ENCODE measurements around the gene KCNN1. TPM values are rescaled to one million over a fixed set of nuclear protein-coding genes. Genes with fewer than 3 reads are reported as not detected.

The KCNN1 gene
- total and polyA plus RNA-seq, 3 donors from 2014 or later = 4.4 to 15.9 (median 10.3) TPM

DNA sequence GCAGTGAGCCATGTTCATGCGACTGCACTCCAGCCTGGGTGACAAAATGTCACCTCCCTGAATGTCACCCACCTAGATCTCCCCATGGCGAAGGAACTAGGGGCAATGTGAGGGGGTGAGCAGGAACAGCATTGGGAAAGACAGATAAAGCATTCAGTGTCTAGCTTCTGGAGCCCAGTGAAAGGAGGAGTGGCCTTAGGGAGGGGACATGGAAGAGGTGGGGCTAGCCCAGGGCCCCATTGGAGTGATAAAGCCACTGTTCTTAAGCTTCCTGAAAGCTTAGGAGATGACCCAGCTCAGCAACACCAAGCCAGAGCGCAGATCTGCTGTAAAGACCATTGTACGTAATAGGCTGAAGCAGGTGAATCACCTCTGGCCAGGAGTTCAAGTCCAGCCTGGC lies 13.0 kb upstream of the KCNN1 start:
- WGBS, 2 donors = 73 to 100% methylated on average over 3 to 4 of the region's 4 CpGs
- no peak overlapping the region for H3K27ac ChIP-seq
- H3K27me3 ChIP-seq = no peaks in the 10 kb centered on the region
- H3K4me3 ChIP-seq = no peak overlapping the region
- H3K4me1 ChIP-seq = peaks cover 38% of the 10 kb centered on the region
- no peak for DNase-seq
- no peaks in the 10 kb centered on the region for H3K36me3 ChIP-seq (ENCODE audit: low read depth, missing control alignments)
- TF ChIP-seq POLR2A (IDR thresholded peaks at IDR 0.05) (no peak), CTCF (IDR thresholded peaks at IDR 0.05) (no peak)
- intact Hi-C loops (cut with DNase I; ENCODE audit: low total_unique reads) = no loop called here
- no peaks in the 10 kb centered on the region for H3K9me3 ChIP-seq

DNA sequence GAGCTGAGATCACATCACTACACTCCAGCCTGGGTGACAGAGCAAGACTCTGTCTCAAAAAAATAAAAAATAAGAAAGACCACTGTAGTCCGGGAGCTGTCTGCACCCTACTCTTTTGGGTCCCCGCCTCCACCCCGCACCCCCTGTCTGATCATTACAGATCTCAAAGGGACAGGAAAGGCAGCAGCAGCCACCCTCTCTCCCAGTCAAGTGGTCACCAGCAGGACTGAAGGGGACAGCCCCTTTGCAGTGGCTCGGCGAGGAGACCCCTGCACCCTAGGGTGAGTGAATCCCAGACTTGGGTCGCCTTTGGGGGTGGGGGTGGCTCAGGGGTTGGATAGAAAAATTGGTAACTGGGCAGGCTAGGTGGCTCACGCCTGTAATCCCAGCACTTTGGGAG lies 12.5 kb upstream of the KCNN1 start:
- TF ChIP-seq CTCF (IDR thresholded peaks at IDR 0.05) (no peak), POLR2A (IDR thresholded peaks at IDR 0.05) (no peak)
- H3K36me3 ChIP-seq (ENCODE audit: low read depth, missing control alignments) = no peaks in the 10 kb centered on the region
- intact Hi-C loops (cut with DNase I; ENCODE audit: low total_unique reads) = no loop called here
- H3K4me3 ChIP-seq = no peak overlapping the region
- H3K9me3 ChIP-seq = no peaks in the 10 kb centered on the region
- peaks cover 34% of the 10 kb centered on the region for H3K4me1 ChIP-seq
- no peak overlapping the region for H3K27ac ChIP-seq
- H3K27me3 ChIP-seq = no peaks in the 10 kb centered on the region
- WGBS, 2 donors = 85 to 95% methylated on average over 7 of the region's 7 CpGs
- DNase-seq = no peak

DNA sequence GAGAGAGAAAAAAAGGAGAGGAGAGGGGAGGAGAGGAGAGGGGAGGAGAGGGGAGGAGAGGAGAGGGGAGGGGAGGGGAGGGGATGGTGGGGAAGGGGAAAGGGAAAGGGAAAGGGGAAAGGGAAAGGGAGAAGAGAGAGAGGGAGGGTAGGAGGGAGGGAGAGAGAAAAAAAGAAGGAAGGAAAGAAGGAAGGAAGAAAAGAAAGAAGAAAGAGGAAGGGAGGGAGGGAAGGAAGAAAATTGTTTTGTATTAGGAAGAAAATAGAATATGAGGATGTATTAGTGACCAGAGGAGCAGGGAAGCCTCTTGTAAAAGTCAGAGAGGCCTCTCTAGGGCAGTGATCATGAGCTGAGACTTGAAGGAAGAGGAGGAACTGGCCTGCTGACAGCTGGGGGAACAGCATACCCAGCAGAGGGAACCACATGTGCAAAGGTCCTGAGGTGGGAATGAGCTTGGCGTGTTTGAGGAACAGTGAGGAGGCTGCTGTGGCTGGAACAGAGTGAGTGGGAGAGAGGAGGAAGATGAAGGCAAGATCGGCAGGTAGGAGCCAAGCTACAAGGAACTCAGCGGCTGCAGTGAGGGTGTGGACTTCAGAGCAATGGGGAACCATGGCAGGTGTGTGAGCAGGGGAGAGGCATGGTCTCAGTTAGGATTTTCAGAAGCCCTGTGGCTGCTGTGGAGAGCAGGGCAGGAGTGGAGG lies 9.6 kb upstream of the KCNN1 start:
- TF ChIP-seq POLR2A (IDR thresholded peaks at IDR 0.05) (no peak), CTCF (IDR thresholded peaks at IDR 0.05) (no peak)
- H3K4me1 ChIP-seq = peaks cover 13% of the 10 kb centered on the region
- no peaks in the 10 kb centered on the region for H3K27me3 ChIP-seq
- no peak overlapping the region for H3K27ac ChIP-seq
- H3K4me3 ChIP-seq = no peak overlapping the region
- DNase-seq = no peak
- 80 to 90% methylated on average over 2 to 3 of the region's 3 CpGs for WGBS, 2 donors
- intact Hi-C loops (cut with DNase I; ENCODE audit: low total_unique reads) = no loop called here
- H3K9me3 ChIP-seq = no peaks in the 10 kb centered on the region
- no peaks in the 10 kb centered on the region for H3K36me3 ChIP-seq (ENCODE audit: low read depth, missing control alignments)

GRCh38 chr19:17957885-17958284 lies 9.0 kb upstream of the KCNN1 start:
- Histone ChIP-seq H3K27ac (no peak overlapping the region), H3K36me3 (ENCODE audit: low read depth, missing control alignments) (no peaks in the 10 kb centered on the region), H3K27me3 (no peaks in the 10 kb centered on the region), H3K4me3 (no peak overlapping the region), H3K4me1 (peaks cover 8% of the 10 kb centered on the region), H3K9me3 (no peaks in the 10 kb centered on the region)
- intact Hi-C loops (cut with DNase I; ENCODE audit: low total_unique reads) = no loop called here
- DNase-seq = no peak
- TF ChIP-seq POLR2A (IDR thresholded peaks at IDR 0.05) = no peak
- no peak for TF ChIP-seq CTCF (IDR thresholded peaks at IDR 0.05)

Data from testis (tissue), 3 donors.